Activated CD4-positive, alpha-beta T cell treated with anti-CD3 and anti-CD28 coated beads, Interleukin-2, amount 10 ng/mL, durations not matched to agents 7 days and 5 days (primary cell): ENCODE results near the gene HCRT. TPM values are rescaled to one million over a fixed set of nuclear protein-coding genes. Genes with fewer than 3 reads are reported as not detected.

Experiments used
- CTCF ChIA-PET: fragments of 350-600 bp; sonication (Branson Sonifier 250); formaldehyde crosslinking; loops from one replicate; lab custom pipeline; 2021; ENCODE audit warnings: antibody characterized with exemption; lab: Charles Lee
- POLR2A ChIA-PET: fragments of 350-600 bp; sonication (Branson Sonifier 250); formaldehyde crosslinking; loops from one replicate; lab custom pipeline; 2021; ENCODE audit warnings: antibody characterized with exemption; lab: Charles Lee
- DNase-seq: peaks from one replicate; pipeline ENCODE4 v3.0.0-alpha.2; 2020
- H3K27ac Mint-ChIP-seq: one replicate; pipeline ENCODE4 v1.8.0; 2021; ENCODE audit warnings: mild to moderate bottlenecking, moderate library complexity, mixed read lengths
- H3K27me3 Mint-ChIP-seq: one replicate; pipeline ENCODE4 v1.8.0; 2021; ENCODE audit warnings: mixed read lengths
- H3K36me3 Mint-ChIP-seq: one replicate; pipeline ENCODE4 v1.8.0; 2021; ENCODE audit warnings: low read depth, mixed read lengths
- H3K4me1 Mint-ChIP-seq: one replicate; pipeline ENCODE4 v1.8.0; 2021; ENCODE audit warnings: mixed read lengths
- H3K4me3 Mint-ChIP-seq: one replicate; pipeline ENCODE4 v1.8.0; 2021; ENCODE audit warnings: mild to moderate bottlenecking, moderate library complexity, mixed read lengths
- H3K9me3 Mint-ChIP-seq: one replicate; pipeline ENCODE4 v1.8.0; 2021; ENCODE audit warnings: mixed read lengths
- total RNA-seq, 2 experiments: library from RNA; stranded (reverse); gene quantifications; one replicate each; pipeline ENCODE4 v1.2.3, GENCODE V29; 2021

Gene HCRT
- total RNA-seq, 2 experiments from 2014 or later: not detected

DNA sequence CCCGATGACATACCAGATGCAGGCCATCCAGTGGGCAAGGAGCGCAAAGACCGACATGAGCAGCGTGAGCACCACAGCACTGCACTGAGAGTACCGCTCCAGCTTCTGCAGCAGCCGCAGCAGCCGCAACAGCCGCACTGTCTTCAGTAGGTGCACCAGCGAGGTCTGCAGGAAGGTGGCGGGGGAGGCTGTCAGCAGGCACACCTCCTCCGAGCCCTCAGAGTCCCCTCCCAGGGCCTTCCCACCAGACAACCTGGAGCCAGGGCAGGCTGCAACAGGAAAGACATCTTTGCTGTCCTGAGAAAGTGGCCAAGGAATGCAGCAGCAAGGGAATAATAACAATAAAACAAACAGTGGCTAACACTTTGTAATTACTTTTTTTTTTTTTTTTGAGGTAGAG, 13.4 kb downstream of the HCRT start:
- CTCF ChIA-PET: interaction anchor here (0.6 to 1.4 kb wide), 3 partner anchors 8 to 30 kb away, joined by 4 to 6 read pairs (median 6); partner anchors contain the start of gene KCNH4

DNA sequence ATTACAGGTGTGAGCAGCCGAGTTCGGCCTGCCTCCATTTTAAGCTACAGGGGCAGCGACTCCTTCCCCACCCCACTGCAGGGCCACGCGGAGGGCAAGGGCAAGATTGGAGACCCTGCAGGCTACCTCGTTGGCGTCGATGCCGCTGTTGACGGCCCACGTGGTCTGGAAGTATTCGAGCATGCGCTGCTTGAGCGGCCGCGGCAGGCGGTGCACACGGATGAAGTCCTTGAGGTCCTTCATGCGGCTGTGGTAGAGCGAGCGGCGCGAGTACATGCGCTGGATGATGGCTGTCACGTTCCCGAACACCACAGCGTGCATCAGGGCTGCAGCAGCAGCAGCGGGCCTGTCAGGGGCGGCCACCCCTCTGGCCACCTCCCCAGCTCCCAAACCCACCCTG, 15.9 kb downstream of the HCRT start:
- Mint-ChIP-seq H3K27me3 (no peaks in the 10 kb centered on the region), H3K36me3 (no peaks in the 10 kb centered on the region), H3K4me3 (no peak overlapping the region), H3K4me1 (peaks cover 2% of the 10 kb centered on the region), H3K9me3 (no peaks in the 10 kb centered on the region), H3K27ac (no peak overlapping the region)
- no peak for DNase-seq
- CTCF ChIA-PET: interaction anchor here (3.6 kb wide), 1 partner anchor 11 kb away, joined by 28 read pairs; the partner anchor contains the start of gene KCNH4
- POLR2A ChIA-PET: no interaction called here

More for the DNA sequence above, 13.4 kb downstream of the HCRT start:
- Mint-ChIP-seq H3K27me3 (no peaks in the 10 kb centered on the region), H3K4me1 (peaks cover 2% of the 10 kb centered on the region), H3K4me3 (no peak overlapping the region), H3K9me3 (no peaks in the 10 kb centered on the region), H3K36me3 (no peaks in the 10 kb centered on the region), H3K27ac (no peak overlapping the region)
- DNase-seq: no peak
- POLR2A ChIA-PET: no interaction called here

DNA sequence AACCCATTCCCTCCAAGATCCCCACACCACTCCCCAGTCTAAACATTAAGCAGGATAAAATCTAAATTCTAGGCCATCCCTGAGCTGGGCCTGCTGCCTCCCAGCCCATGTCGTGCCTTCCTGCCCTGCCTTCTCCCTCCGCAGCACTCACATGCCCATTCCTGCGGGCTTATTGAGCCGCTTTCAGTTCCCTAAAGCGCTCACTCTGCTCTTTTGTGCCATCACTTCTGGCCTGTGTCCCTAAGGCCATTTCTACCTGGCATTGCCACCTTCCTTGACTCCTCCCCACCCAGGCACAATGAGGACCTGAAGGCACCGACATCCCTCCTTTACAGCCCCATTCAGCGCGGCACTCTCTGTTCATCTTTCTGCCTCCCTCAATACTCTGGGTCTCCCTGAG, 17.4 kb downstream of the HCRT start:
- H3K4me1 Mint-ChIP-seq: no peaks in the 10 kb centered on the region
- DNase-seq: no peak
- CTCF ChIA-PET: interaction anchor here (0.5 to 3.6 kb wide), 4 partner anchors 13 to 160 kb away, joined by 3 to 28 read pairs (median 3); partner anchors contain the start of gene KCNH4
- H3K27me3 Mint-ChIP-seq: no peaks in the 10 kb centered on the region
- H3K36me3 Mint-ChIP-seq: no peaks in the 10 kb centered on the region
- H3K9me3 Mint-ChIP-seq: no peaks in the 10 kb centered on the region
- no peak overlapping the region for H3K4me3 Mint-ChIP-seq
- H3K27ac Mint-ChIP-seq: no peak overlapping the region
- POLR2A ChIA-PET: no interaction called here

DNA sequence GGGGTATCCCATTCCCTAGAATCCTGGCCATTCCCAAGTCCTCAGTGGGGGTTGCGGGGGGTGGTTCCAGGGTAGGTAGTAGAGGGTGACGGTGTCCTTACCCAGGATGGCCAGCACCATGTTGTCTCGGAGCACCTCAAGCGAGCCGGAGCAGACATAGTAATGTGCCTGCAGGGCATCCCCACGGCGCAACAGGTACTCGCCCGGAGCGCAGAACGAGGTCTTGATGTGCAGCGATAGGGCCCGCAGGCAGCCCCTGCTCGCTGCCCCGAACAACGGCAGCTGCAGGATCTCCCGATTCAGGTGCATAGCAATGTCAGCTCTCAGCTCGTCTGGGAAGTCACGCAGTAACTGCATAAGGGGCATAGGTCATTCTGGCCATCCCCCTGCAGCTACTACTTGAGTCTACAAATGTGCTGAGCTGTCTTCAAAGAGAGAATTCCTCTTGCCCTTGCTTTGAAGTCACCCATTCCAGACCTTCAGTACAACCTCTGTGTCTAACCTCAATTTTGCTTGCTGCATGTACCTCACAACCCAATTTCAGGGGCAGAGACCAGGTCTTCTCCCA, 19.0 kb downstream of the HCRT start:
- CTCF ChIA-PET: interaction anchor here (3.6 kb wide), 1 partner anchor 14 kb away, joined by 28 read pairs; the partner anchor contains the start of gene KCNH4
- no peak overlapping the region for H3K27ac Mint-ChIP-seq
- H3K9me3 Mint-ChIP-seq: no peaks in the 10 kb centered on the region
- H3K4me3 Mint-ChIP-seq: no peak overlapping the region
- no peaks in the 10 kb centered on the region for H3K36me3 Mint-ChIP-seq
- POLR2A ChIA-PET: no interaction called here
- no peaks in the 10 kb centered on the region for H3K27me3 Mint-ChIP-seq
- DNase-seq: no peak
- H3K4me1 Mint-ChIP-seq: no peaks in the 10 kb centered on the region

DNA sequence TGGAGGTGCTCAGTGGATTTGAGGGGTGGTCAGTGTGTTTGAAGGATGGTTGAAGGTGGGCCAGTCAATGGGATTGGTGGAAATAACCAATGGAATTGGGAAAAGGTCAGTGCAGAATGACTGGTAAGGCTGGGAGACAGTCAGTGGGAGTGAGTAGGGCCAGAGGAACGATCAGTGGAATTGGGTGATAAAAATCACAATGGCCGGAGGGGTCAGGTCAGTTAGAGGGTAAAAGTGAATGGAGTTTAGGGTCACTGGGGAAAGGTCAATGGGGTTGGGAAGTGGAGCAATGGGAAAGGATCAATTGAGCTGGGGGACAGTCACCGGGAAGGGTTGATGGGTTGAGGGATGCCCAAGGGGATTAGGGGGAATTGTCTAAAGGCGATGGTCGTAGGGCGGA, 19.5 kb downstream of the HCRT start:
- Mint-ChIP-seq H3K36me3 (no peaks in the 10 kb centered on the region), H3K4me1 (no peaks in the 10 kb centered on the region), H3K9me3 (no peaks in the 10 kb centered on the region), H3K27ac (no peak overlapping the region), H3K27me3 (no peaks in the 10 kb centered on the region), H3K4me3 (no peak overlapping the region)
- DNase-seq: no peak
- CTCF ChIA-PET: interaction anchor here (0.6 kb wide), 1 partner anchor 372 kb away, joined by 3 read pairs; no protein-coding TSS in a partner anchor
- POLR2A ChIA-PET: no interaction called here

DNA sequence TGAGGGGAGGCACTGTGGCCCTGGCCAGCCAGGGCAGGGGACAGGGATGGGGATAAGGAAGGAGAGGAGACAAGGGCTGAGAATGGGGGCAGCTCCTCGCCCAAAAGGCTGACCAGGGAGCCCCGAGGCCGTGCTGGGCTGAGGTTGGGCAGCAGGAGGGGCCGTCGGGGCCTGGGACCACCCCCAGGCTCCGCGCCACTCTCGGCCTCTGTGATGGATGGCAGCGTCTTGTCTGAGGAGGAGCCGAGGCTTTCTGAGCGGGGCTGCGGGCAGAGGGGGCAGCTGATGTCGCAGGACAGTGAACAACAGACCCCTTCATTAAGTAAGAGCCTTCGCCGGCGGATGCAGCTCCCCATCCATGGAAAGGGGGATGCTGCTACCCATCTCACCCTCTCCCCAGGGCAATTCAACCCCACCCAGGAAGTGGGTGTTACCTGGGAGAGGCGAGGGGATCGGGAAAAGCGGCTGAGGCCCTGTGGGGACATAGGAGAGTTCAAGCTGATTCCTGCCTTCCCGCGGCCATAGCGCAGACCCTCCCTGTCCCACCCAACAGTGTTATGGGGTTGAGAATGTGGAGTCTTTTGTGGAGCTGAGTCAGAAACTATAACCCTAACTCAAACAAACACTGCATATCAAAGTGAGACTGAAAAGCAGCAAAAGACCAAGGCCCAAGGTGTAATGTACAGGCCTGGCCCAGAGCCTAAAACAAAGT, 21.4 kb downstream of the HCRT start:
- no peak for DNase-seq
- Mint-ChIP-seq H3K4me1 (no peaks in the 10 kb centered on the region), H3K27ac (no peak overlapping the region), H3K4me3 (no peak overlapping the region), H3K36me3 (no peaks in the 10 kb centered on the region), H3K9me3 (no peaks in the 10 kb centered on the region), H3K27me3 (no peaks in the 10 kb centered on the region)
- CTCF ChIA-PET: interaction anchor here (0.7 to 1.6 kb wide), 2 partner anchors 25 to 114 kb away, joined by 3 to 4 read pairs; no protein-coding TSS in a partner anchor
- POLR2A ChIA-PET: no interaction called here

DNA sequence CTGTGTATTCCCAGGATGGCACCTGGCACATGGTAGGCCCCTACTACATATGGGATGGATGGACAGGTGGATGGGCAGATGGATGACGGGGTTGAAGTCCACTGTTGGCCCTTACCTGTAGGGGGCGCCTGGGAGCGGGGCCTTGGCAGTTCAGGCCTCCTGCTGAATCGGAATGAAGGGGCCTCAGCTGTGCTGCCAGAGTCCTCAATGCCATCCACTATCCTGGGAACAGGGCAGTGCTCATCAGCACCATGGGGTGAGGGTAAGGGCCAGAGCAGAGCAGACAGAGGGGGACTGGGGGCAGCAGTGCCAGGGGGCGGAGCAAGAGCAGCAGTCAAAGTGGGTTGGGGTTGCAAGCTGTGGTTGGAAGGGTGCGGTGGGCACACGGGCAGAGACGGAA, 22.1 kb downstream of the HCRT start:
- POLR2A ChIA-PET: no interaction called here
- Mint-ChIP-seq H3K4me1 (no peaks in the 10 kb centered on the region), H3K27ac (no peak overlapping the region), H3K9me3 (no peaks in the 10 kb centered on the region), H3K36me3 (no peaks in the 10 kb centered on the region), H3K4me3 (no peak overlapping the region), H3K27me3 (no peaks in the 10 kb centered on the region)
- peak; percentile 41 for DNase-seq
- CTCF ChIA-PET: interaction anchor here (0.7 to 1.6 kb wide), 2 partner anchors 25 to 114 kb away, joined by 3 to 4 read pairs; no protein-coding TSS in a partner anchor

DNA sequence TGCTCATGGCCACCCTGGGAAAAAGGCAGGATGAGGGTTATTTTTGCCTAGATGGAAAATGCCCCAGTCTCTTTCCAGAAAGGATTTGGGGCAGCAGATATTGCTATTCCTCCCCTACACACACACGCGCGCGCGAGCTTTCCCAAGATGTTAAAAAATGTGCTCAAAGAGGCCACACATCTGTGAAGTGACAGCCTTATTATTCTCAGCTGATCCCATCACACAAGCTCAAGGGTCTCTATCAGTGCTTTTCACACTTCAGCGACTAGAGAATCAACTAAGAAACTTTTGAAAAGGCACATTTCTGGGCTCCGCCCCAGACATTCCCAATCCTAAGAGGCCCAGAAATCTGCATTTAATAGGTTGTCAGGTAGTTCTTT, 24.7 kb downstream of the HCRT start:
- Mint-ChIP-seq H3K4me1 (peaks cover 6% of the 10 kb centered on the region), H3K27ac (no peak overlapping the region), H3K4me3 (no peak overlapping the region), H3K36me3 (peaks cover 3% of the 10 kb centered on the region), H3K9me3 (peaks cover 2% of the 10 kb centered on the region), H3K27me3 (no peaks in the 10 kb centered on the region)
- CTCF ChIA-PET: interaction anchor here (1.0 kb wide), 1 partner anchor 33 kb away, joined by 3 read pairs; the partner anchor contains the start of gene GHDC
- no peak for DNase-seq
- POLR2A ChIA-PET: no interaction called here

DNA sequence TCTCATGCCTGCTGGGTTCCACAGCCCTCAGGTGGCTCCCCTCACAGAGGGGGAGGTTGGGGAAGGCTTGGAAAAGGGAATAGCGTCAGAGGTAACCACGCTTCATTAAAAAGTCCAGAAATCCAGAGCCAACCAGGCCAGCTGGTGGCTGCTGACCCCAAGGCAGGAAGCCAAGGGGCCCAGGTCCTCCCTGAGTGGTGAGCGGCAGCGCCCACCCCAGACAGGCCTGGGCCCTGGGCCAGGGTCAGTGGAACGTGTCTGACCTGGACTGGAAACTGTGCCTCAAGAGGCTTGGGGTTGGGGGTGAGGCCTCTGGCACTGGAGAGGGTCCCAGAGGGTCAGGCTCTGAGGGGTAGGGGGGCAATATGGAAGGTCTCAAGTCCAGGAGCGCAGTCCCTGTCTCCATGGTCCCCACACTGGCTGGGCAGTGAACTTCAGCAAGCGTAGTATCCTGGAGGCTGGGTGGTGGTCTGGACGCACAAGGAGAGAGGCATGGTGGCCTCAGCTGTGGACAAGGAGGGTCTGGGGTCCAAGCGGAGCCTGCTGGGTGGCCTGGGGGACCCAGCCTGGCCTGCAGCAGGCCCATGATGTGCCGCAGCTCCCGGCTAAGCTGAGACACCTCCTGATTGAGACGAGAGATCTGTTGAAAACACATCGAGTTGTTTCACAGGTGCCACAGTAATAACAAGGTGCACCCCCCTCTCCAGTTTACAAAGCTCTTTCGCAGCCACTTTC, 25.3 kb downstream of the HCRT start:
- ChIA-PET POLR2A (interaction anchor here (0.7 kb wide), 1 partner anchor 128 kb away, joined by 3 read pairs; the partner anchor contains the start of gene STAT5A), CTCF (interaction anchor here (0.9 to 1.0 kb wide), 2 partner anchors 23 to 34 kb away, joined by 3 read pairs; partner anchors contain the start of gene GHDC)
- Mint-ChIP-seq H3K9me3 (peaks cover 2% of the 10 kb centered on the region), H3K4me1 (peaks cover 12% of the 10 kb centered on the region), H3K27ac (no peak overlapping the region), H3K4me3 (no peak overlapping the region), H3K27me3 (no peaks in the 10 kb centered on the region), H3K36me3 (peaks cover 3% of the 10 kb centered on the region)
- no peak for DNase-seq

DNA sequence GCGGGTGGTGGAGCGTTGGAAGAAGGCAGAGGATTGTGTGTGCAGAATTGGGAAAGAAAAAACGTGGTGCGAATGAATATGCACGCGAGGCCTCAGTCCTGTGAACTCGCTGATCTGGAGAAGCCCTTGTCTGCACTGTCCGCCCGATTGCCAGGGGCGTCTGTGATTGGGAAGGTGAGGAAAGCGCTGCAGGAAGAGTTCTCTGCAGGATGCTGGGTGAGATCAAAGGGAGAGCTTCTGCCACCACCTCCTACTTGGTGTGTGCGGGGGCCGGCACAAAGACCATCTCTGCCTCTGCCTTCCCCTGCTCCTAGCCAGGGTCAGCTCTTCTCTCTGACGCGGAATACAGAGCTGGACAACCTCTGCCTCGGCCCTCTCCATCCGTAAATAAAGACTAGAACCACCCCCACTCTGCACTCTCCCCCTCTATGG, 29.6 kb downstream of the HCRT start:
- no peak for DNase-seq
- Mint-ChIP-seq H3K27ac (peak overlapping the region; percentile 89), H3K9me3 (peaks cover 2% of the 10 kb centered on the region), H3K27me3 (no peaks in the 10 kb centered on the region), H3K4me1 (peaks cover 45% of the 10 kb centered on the region), H3K36me3 (peaks cover 19% of the 10 kb centered on the region), H3K4me3 (peak overlapping the region; percentile 90)
- ChIA-PET POLR2A (no interaction called here), CTCF (interaction anchor here (1.0 to 1.7 kb wide), 4 partner anchors 20 to 28 kb away, joined by 3 to 5 read pairs (median 4); partner anchors contain the start of gene KCNH4)

DNA sequence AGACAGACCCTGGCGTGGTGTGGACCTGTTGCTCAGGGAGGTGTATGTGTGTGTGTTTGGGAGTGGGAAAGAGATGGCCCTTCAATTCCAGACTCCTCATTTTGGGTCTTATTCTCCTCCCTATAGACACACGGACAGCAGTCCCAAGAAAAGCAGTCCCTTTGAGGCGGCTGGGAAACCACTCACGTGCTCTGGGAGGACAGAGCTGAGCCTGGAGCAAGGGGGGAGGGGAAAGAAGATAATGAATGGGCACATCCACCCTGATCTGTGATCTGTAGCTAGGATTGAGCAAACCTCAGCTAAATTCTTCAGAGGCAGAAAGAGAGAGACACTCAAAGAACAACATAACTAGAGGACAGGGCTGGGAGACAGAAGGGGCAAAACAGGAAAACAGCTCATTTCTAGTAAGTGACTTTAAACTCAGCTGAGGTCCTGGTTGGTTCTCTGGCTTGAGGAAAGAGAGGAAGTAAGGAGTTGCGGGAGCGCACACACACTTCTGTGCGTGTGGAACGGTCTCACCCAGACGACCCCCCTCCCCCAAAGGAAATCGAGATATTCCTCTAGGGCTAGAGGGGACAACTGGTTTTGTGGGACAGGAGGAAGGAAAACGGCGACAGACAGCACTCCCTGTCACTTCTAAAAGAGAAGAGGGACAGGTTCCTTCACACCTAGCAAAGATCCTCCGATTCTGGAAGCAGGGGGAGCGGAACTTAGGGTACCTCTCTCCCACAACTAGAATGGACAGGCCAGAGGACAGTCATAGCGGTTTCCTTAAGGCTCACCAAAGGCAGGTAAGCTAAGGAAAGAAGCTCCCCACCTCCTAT, 31.1 kb downstream of the HCRT start:
- peak overlapping the region; percentile 89 for H3K27ac Mint-ChIP-seq
- peaks cover 2% of the 10 kb centered on the region for H3K9me3 Mint-ChIP-seq
- H3K4me3 Mint-ChIP-seq: peak overlapping the region; percentile 90
- peak; percentile 13 for DNase-seq
- H3K4me1 Mint-ChIP-seq: peaks cover 45% of the 10 kb centered on the region
- H3K27me3 Mint-ChIP-seq: no peaks in the 10 kb centered on the region
- peaks cover 19% of the 10 kb centered on the region for H3K36me3 Mint-ChIP-seq
- POLR2A ChIA-PET: interaction anchor here (0.5 to 0.7 kb wide), 2 partner anchors 16 to 70 kb away, joined by 3 read pairs; no protein-coding TSS in a partner anchor
- CTCF ChIA-PET: interaction anchor here (0.6 to 1.9 kb wide), 4 partner anchors 21 to 208 kb away, joined by 3 to 7 read pairs (median 4); partner anchors contain the start of gene NKIRAS2
